GM23338 (cell line): ENCODE results near the gene BEX5. TPM values are rescaled to one million over a fixed set of nuclear protein-coding genes. Genes with fewer than 3 reads are reported as not detected.

ENCODE experiments used
- ATAC-seq: fragments of 200-7000 bp; cut with Tn5 transposase; 3 replicates; pipeline ENCODE4 v1.9.1; 2020
- DNase-seq: peaks from one replicate; pipeline ENCODE4 v3.0.0-alpha.2; 2015; ENCODE audit warnings: low spot score
- H2AFZ ChIP-seq: fragments of 200-600 bp; sonication (generic); 2 replicates; pipeline ENCODE4 v1.8.0; 2016; ENCODE audit warnings: antibody characterized with exemption, mild to moderate bottlenecking, moderate library complexity
- H3F3A ChIP-seq: fragments of 200-600 bp; sonication (generic); replicated peaks from 2 replicates; pipeline ENCODE4 v1.8.0; 2017; ENCODE audit warnings: antibody characterized with exemption, mixed run types, low read depth
- H3K27ac ChIP-seq: fragments of 200-600 bp; sonication (generic); 2 replicates; pipeline ENCODE4 v1.6.1; 2016; ENCODE audit warnings: low read depth
- H3K27me3 ChIP-seq: fragments of 200-600 bp; sonication (generic); 2 replicates; pipeline ENCODE4 v1.8.0; 2016; ENCODE audit warnings: mild to moderate bottlenecking, mixed run types, moderate library complexity; ENCODE audit not compliant: insufficient read depth
- H3K36me3 ChIP-seq: fragments of 200-600 bp; sonication (generic); 2 replicates; pipeline ENCODE4 v1.8.0; 2016; ENCODE audit warnings: mild to moderate bottlenecking; ENCODE audit not compliant: insufficient read depth
- H3K4me1 ChIP-seq: fragments of 200-600 bp; sonication (generic); 2 replicates; pipeline ENCODE4 v1.8.0; 2016; ENCODE audit warnings: mild to moderate bottlenecking, moderate library complexity; ENCODE audit not compliant: insufficient read depth
- H3K4me2 ChIP-seq: fragments of 200-600 bp; sonication (generic); 2 replicates; pipeline ENCODE4 v1.7.1; 2017; ENCODE audit warnings: mixed run types
- H3K4me3 ChIP-seq: fragments of 200-600 bp; sonication (generic); 2 replicates; pipeline ENCODE4 v1.6.1; 2016; ENCODE audit warnings: mixed run types
- H3K79me2 ChIP-seq: fragments of 200-600 bp; sonication (generic); replicated peaks from 2 replicates; pipeline ENCODE4 v1.8.0; 2017; ENCODE audit warnings: mild to moderate bottlenecking; ENCODE audit not compliant: insufficient read depth
- H3K9me2 ChIP-seq: fragments of 200-600 bp; sonication (generic); 2 replicates; pipeline ENCODE4 v1.8.0; 2017; ENCODE audit not compliant: insufficient read depth
- H4K20me1 ChIP-seq: fragments of 200-600 bp; sonication (generic); replicated peaks from 2 replicates; pipeline ENCODE4 v1.8.0; 2017; ENCODE audit warnings: mild to moderate bottlenecking; ENCODE audit not compliant: insufficient read depth
- H3K27ac Mint-ChIP-seq: 2 replicates; pipeline ENCODE4 v1.8.0; 2020; ENCODE audit warnings: inconsistent platforms, mild to moderate bottlenecking, moderate library complexity, mixed read lengths
- H3K27me3 Mint-ChIP-seq: 3 replicates; pipeline ENCODE4 v1.8.0; 2022; ENCODE audit warnings: low read depth, mild to moderate bottlenecking, moderate library complexity, mixed read lengths, inconsistent platforms; ENCODE audit not compliant: insufficient read depth, poor library complexity
- H3K36me3 Mint-ChIP-seq: 3 replicates; pipeline ENCODE4 v1.8.0; 2021; ENCODE audit warnings: low read depth, mild to moderate bottlenecking, inconsistent platforms, moderate library complexity, mixed read lengths
- H3K4me1 Mint-ChIP-seq: 3 replicates; pipeline ENCODE4 v1.8.0; 2020; ENCODE audit warnings: mild to moderate bottlenecking, inconsistent platforms, mixed read lengths
- H3K4me3 Mint-ChIP-seq: 3 replicates; pipeline ENCODE4 v1.8.0; 2021; ENCODE audit warnings: moderate library complexity, mild to moderate bottlenecking, inconsistent platforms, mixed read lengths
- H3K9me3 Mint-ChIP-seq: 3 replicates; pipeline ENCODE4 v1.8.0; 2020; ENCODE audit warnings: moderate library complexity, mild to moderate bottlenecking, inconsistent platforms, mixed read lengths
- CREB1 ChIP-seq: fragments of 250-450 bp; sonication (Bioruptor Pico); IDR thresholded peaks from 2 replicates; pipeline ENCODE4 v1.5.0; 2020; ENCODE audit warnings: low read depth, mild to moderate bottlenecking, moderate library complexity
- EZH2 ChIP-seq: fragments of 200-600 bp; sonication (generic); IDR thresholded peaks from one replicate; pipeline ENCODE4 v1.8.0; 2017; ENCODE audit warnings: antibody characterized with exemption, mild to moderate bottlenecking, low read depth; ENCODE audit not compliant: unreplicated experiment
- EZH2phosphoT487 ChIP-seq: fragments of 200-600 bp; sonication (generic); IDR thresholded peaks from one replicate; pipeline ENCODE4 v1.8.1; 2018; ENCODE audit warnings: antibody characterized with exemption; ENCODE audit not compliant: unreplicated experiment
- JUNB ChIP-seq: IDR thresholded peaks from one replicate; pipeline ENCODE4 v1.6.1; 2016; ENCODE audit warnings: antibody characterized with exemption; ENCODE audit not compliant: unreplicated experiment
- NANOG ChIP-seq: IDR thresholded peaks from 2 replicates; pipeline ENCODE4 v1.6.1; 2016; ENCODE audit warnings: antibody characterized with exemption, borderline replicate concordance
- POLR2AphosphoS5 ChIP-seq: IDR thresholded peaks from 2 replicates; pipeline ENCODE4 v1.6.1; 2016; ENCODE audit warnings: antibody characterized with exemption, low read depth
- STAT1 ChIP-seq: IDR thresholded peaks from one replicate; pipeline ENCODE4 v1.6.1; 2016; ENCODE audit warnings: antibody characterized with exemption; ENCODE audit not compliant: unreplicated experiment
- ZNF114 ChIP-seq: fragments of 250-450 bp; sonication (Bioruptor Pico); IDR thresholded peaks from 2 replicates; pipeline ENCODE4 v1.5.0; 2020; ENCODE audit warnings: mild to moderate bottlenecking, moderate library complexity
- ZNF331 ChIP-seq: fragments of 250-450 bp; sonication (Bioruptor Pico); IDR thresholded peaks from 2 replicates; pipeline ENCODE4 v1.5.0; 2020; ENCODE audit warnings: low read depth, mild to moderate bottlenecking, moderate library complexity
- polyA plus RNA-seq: library from polyadenylated mRNA; unstranded; fragments of >200 nt; fragmentation: Nextera tagmentation; extraction: Ambion mirVana; gene quantifications from 2 replicates; pipeline ENCODE4 v1.2.1, GENCODE V29; 2016
- total RNA-seq: library from RNA; depleted of rRNA; stranded (reverse); fragments of >200 nt; shearing (Covaris generic); gene quantifications from 2 replicates; pipeline ENCODE4 v1.2.3, GENCODE V29; 2014
- TF ChIP-seq, protein P1 (sequence below), 2 experiments: fragments of 200-600 bp in 1 of 2; sonication (generic) in 1 of 2; conservative IDR thresholded peaks; 2 replicates each; pipeline versions ENCODE4 v1.5.1 to v1.6.1; 2016 to 2017; ENCODE audit warnings: antibody characterized with exemption in 2 of 2, low read depth in 2 of 2, mild to moderate bottlenecking in 2 of 2, moderate library complexity in 1 of 2
- TF ChIP-seq, protein P2 (sequence below): IDR thresholded peaks from one replicate; pipeline ENCODE4 v1.6.1; 2018; ENCODE audit warnings: antibody characterized with exemption; ENCODE audit not compliant: unreplicated experiment
- TF ChIP-seq, protein P3 (sequence below): IDR thresholded peaks from 2 replicates; pipeline ENCODE4 v1.6.1; 2016; ENCODE audit warnings: antibody characterized with exemption
- TF ChIP-seq, protein P4 (sequence below): fragments of 250-450 bp; sonication (Bioruptor Pico); IDR thresholded peaks from 2 replicates; pipeline ENCODE4 v1.5.0; 2020; ENCODE audit warnings: mild to moderate bottlenecking, moderate library complexity

BEX5 gene
- total and polyA plus RNA-seq, 2 experiments from 2014 or later: 12.0 to 34.7 TPM

DNA sequence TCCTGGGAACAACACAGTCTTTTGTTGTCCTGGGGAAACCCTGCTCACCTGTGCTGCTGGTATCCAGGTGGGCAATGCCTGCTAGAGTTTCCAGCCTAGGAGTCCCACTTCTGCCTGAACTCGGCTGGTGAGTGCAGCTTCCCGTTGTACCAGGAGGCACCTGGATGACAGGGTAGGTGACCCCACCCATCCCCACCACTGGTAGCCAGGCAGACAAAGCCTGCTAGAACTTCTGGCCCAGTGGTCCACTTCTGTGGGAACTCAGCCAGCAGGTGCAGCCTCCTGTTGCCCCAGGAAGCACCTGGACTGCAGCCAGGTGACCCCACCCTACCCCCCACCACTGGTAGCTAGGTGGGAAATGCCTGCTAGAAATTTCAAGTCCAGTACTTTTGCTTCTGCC lies 40.0 kb downstream of the BEX5 start:
- Histone ChIP-seq H2AFZ (no peak overlapping the region), H3K4me2 (no peak overlapping the region), H3K27me3 (no peaks in the 10 kb centered on the region), H3K27ac (no peak overlapping the region), H3F3A (no peaks in the 10 kb centered on the region), H4K20me1 (no peaks in the 10 kb centered on the region), H3K36me3 (no peaks in the 10 kb centered on the region), H3K9me2 (no peaks in the 10 kb centered on the region), H3K79me2 (no peaks in the 10 kb centered on the region), H3K4me1 (no peaks in the 10 kb centered on the region), H3K4me3 (no peak overlapping the region)
- DNase-seq (no peak), ATAC-seq (no peak)
- Mint-ChIP-seq H3K9me3 (0 out of 3 replicates have a peak, but pooled peaks cover 3% of the 10 kb centered on the region), H3K27me3 (no peaks in the 10 kb centered on the region), H3K4me3 (no peak overlapping the region), H3K36me3 (no peaks in the 10 kb centered on the region), H3K27ac (no peak overlapping the region), H3K4me1 (no peaks in the 10 kb centered on the region)
- TF ChIP-seq EZH2phosphoT487 (no peak), JUNB (no peak), POLR2AphosphoS5 (no peak), ZNF114 (CRISPR knock-in tag) (no peak), NANOG (no peak), STAT1 (no peak), ZNF331 (CRISPR knock-in tag) (no peak), CREB1 (no peak), EZH2 (no peak)
- TF ChIP-seq, protein P1, sequence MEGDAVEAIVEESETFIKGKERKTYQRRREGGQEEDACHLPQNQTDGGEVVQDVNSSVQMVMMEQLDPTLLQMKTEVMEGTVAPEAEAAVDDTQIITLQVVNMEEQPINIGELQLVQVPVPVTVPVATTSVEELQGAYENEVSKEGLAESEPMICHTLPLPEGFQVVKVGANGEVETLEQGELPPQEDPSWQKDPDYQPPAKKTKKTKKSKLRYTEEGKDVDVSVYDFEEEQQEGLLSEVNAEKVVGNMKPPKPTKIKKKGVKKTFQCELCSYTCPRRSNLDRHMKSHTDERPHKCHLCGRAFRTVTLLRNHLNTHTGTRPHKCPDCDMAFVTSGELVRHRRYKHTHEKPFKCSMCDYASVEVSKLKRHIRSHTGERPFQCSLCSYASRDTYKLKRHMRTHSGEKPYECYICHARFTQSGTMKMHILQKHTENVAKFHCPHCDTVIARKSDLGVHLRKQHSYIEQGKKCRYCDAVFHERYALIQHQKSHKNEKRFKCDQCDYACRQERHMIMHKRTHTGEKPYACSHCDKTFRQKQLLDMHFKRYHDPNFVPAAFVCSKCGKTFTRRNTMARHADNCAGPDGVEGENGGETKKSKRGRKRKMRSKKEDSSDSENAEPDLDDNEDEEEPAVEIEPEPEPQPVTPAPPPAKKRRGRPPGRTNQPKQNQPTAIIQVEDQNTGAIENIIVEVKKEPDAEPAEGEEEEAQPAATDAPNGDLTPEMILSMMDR (conservative IDR thresholded peaks at IDR 0.05; ENCODE audit: low read depth in 2 of 2): no peak
- TF ChIP-seq, protein P2, sequence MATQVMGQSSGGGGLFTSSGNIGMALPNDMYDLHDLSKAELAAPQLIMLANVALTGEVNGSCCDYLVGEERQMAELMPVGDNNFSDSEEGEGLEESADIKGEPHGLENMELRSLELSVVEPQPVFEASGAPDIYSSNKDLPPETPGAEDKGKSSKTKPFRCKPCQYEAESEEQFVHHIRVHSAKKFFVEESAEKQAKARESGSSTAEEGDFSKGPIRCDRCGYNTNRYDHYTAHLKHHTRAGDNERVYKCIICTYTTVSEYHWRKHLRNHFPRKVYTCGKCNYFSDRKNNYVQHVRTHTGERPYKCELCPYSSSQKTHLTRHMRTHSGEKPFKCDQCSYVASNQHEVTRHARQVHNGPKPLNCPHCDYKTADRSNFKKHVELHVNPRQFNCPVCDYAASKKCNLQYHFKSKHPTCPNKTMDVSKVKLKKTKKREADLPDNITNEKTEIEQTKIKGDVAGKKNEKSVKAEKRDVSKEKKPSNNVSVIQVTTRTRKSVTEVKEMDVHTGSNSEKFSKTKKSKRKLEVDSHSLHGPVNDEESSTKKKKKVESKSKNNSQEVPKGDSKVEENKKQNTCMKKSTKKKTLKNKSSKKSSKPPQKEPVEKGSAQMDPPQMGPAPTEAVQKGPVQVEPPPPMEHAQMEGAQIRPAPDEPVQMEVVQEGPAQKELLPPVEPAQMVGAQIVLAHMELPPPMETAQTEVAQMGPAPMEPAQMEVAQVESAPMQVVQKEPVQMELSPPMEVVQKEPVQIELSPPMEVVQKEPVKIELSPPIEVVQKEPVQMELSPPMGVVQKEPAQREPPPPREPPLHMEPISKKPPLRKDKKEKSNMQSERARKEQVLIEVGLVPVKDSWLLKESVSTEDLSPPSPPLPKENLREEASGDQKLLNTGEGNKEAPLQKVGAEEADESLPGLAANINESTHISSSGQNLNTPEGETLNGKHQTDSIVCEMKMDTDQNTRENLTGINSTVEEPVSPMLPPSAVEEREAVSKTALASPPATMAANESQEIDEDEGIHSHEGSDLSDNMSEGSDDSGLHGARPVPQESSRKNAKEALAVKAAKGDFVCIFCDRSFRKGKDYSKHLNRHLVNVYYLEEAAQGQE: no peak
- TF ChIP-seq, protein P3, sequence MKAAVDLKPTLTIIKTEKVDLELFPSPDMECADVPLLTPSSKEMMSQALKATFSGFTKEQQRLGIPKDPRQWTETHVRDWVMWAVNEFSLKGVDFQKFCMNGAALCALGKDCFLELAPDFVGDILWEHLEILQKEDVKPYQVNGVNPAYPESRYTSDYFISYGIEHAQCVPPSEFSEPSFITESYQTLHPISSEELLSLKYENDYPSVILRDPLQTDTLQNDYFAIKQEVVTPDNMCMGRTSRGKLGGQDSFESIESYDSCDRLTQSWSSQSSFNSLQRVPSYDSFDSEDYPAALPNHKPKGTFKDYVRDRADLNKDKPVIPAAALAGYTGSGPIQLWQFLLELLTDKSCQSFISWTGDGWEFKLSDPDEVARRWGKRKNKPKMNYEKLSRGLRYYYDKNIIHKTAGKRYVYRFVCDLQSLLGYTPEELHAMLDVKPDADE: no peak
- TF ChIP-seq, protein P4, sequence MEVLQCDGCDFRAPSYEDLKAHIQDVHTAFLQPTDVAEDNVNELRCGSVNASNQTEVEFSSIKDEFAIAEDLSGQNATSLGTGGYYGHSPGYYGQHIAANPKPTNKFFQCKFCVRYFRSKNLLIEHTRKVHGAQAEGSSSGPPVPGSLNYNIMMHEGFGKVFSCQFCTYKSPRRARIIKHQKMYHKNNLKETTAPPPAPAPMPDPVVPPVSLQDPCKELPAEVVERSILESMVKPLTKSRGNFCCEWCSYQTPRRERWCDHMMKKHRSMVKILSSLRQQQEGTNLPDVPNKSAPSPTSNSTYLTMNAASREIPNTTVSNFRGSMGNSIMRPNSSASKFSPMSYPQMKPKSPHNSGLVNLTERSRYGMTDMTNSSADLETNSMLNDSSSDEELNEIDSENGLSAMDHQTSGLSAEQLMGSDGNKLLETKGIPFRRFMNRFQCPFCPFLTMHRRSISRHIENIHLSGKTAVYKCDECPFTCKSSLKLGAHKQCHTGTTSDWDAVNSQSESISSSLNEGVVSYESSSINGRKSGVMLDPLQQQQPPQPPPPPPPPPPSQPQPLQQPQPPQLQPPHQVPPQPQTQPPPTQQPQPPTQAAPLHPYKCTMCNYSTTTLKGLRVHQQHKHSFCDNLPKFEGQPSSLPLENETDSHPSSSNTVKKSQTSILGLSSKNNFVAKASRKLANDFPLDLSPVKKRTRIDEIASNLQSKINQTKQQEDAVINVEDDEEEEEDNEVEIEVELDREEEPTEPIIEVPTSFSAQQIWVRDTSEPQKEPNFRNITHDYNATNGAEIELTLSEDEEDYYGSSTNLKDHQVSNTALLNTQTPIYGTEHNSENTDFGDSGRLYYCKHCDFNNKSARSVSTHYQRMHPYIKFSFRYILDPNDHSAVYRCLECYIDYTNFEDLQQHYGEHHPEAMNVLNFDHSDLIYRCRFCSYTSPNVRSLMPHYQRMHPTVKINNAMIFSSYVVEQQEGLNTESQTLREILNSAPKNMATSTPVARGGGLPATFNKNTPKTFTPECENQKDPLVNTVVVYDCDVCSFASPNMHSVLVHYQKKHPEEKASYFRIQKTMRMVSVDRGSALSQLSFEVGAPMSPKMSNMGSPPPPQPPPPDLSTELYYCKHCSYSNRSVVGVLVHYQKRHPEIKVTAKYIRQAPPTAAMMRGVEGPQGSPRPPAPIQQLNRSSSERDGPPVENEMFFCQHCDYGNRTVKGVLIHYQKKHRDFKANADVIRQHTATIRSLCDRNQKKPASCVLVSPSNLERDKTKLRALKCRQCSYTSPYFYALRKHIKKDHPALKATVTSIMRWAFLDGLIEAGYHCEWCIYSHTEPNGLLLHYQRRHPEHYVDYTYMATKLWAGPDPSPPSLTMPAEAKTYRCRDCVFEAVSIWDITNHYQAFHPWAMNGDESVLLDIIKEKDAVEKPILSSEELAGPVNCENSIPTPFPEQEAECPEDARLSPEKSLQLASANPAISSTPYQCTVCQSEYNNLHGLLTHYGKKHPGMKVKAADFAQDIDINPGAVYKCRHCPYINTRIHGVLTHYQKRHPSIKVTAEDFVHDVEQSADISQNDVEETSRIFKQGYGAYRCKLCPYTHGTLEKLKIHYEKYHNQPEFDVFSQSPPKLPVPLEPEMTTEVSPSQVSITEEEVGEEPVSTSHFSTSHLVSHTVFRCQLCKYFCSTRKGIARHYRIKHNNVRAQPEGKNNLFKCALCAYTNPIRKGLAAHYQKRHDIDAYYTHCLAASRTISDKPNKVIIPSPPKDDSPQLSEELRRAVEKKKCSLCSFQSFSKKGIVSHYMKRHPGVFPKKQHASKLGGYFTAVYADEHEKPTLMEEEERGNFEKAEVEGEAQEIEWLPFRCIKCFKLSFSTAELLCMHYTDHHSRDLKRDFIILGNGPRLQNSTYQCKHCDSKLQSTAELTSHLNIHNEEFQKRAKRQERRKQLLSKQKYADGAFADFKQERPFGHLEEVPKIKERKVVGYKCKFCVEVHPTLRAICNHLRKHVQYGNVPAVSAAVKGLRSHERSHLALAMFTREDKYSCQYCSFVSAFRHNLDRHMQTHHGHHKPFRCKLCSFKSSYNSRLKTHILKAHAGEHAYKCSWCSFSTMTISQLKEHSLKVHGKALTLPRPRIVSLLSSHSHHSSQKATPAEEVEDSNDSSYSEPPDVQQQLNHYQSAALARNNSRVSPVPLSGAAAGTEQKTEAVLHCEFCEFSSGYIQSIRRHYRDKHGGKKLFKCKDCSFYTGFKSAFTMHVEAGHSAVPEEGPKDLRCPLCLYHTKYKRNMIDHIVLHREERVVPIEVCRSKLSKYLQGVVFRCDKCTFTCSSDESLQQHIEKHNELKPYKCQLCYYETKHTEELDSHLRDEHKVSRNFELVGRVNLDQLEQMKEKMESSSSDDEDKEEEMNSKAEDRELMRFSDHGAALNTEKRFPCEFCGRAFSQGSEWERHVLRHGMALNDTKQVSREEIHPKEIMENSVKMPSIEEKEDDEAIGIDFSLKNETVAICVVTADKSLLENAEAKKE (CRISPR knock-in tag): no peak
